ENCODE measurements around the gene MAG. TPM values are rescaled to one million over a fixed set of nuclear protein-coding genes. Genes with fewer than 3 reads are reported as not detected.

MAG gene
- total RNA-seq, 1 experiment from 2014 or later: 13.4 TPM

- Histone ChIP-seq H2AFZ (no peak overlapping the region), H3K4me3 (no peak overlapping the region), H4K20me1 (ENCODE audit: insufficient read depth) (no peaks in the 10 kb centered on the region), H3F3A (ENCODE audit: insufficient read depth, low read depth) (peaks cover 37% of the 10 kb centered on the region), H3K9me2 (ENCODE audit: insufficient read depth) (no peaks in the 10 kb centered on the region), H3K36me3 (ENCODE audit: low read depth) (no peaks in the 10 kb centered on the region), H3K79me2 (ENCODE audit: low read depth) (no peaks in the 10 kb centered on the region), H3K4me1 (replicated peaks; ENCODE audit: insufficient read depth) (no peaks in the 10 kb centered on the region), H3K27ac (no peak overlapping the region), H3K27me3 (ENCODE audit: insufficient read depth, low read depth) (no peaks in the 10 kb centered on the region), H3K9me3 (ENCODE audit: insufficient read depth, low read depth) (no peaks in the 10 kb centered on the region), H3K4me2 (no peak overlapping the region)
- POLR2A ChIA-PET (ENCODE audit: unreplicated experiment): no interaction called here
- intact Hi-C loops (cut with micrococcal nuclease; ENCODE audit: unreplicated experiment): no loop called here
- TF ChIP-seq EZH2 (IDR thresholded peaks at IDR 0.05; ENCODE audit: low read depth) (no peak), CTCF (conservative IDR thresholded peaks at IDR 0.05) (no peak)
- no TSS peak for BruUV-seq (replicated peaks)
- CTCF ChIA-PET: no interaction called here
- no peak for DNase-seq
Observed at GRCh38 chr19:35299523-35300338, 7.8 kb downstream of the MAG start.

- no peak for DNase-seq
- H3K9me3 ChIP-seq (ENCODE audit: insufficient read depth, low read depth): no peaks in the 10 kb centered on the region
- no peak for TF ChIP-seq CTCF (conservative IDR thresholded peaks at IDR 0.05)
- TF ChIP-seq EZH2 (IDR thresholded peaks at IDR 0.05; ENCODE audit: low read depth): no peak
- H3K27me3 ChIP-seq (ENCODE audit: insufficient read depth, low read depth): no peaks in the 10 kb centered on the region
- H3K79me2 ChIP-seq (ENCODE audit: low read depth): no peaks in the 10 kb centered on the region
- no peaks in the 10 kb centered on the region for H4K20me1 ChIP-seq (ENCODE audit: insufficient read depth)
- ChIA-PET CTCF (no interaction called here), POLR2A (ENCODE audit: unreplicated experiment) (no interaction called here)
- H3K9me2 ChIP-seq (ENCODE audit: insufficient read depth): no peaks in the 10 kb centered on the region
- H2AFZ ChIP-seq: no peak overlapping the region
- peaks cover 31% of the 10 kb centered on the region for H3F3A ChIP-seq (ENCODE audit: insufficient read depth, low read depth)
- H3K4me3 ChIP-seq: no peak overlapping the region
- no peaks in the 10 kb centered on the region for H3K36me3 ChIP-seq (ENCODE audit: low read depth)
- no peaks in the 10 kb centered on the region for H3K4me1 ChIP-seq (replicated peaks; ENCODE audit: insufficient read depth)
- BruUV-seq (replicated peaks): no TSS peak
- H3K27ac ChIP-seq: no peak overlapping the region
- H3K4me2 ChIP-seq: no peak overlapping the region
- intact Hi-C loops (cut with micrococcal nuclease; ENCODE audit: unreplicated experiment): no loop called here
Observed at GRCh38 chr19:35300339-35300649, 8.3 kb downstream of the MAG start.

DNA sequence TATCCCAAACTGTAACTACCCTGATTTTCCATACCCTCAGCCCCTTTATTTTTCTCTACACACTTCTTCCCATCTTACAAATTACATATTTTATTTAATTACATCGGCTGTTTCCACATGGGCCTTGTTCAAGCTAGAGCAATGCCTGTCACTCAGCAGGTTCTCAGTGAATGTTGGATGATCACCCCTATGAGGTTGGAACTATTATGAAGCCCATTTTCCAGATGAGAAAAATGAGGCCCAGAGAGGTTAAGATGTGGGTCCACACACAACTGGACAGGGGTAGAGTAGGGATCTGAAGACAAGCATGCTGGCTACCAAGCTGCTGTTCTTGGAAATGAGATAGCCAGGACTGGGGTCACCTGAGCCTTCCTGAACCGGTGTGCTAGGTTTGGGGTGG is 10.0 kb downstream of the MAG start:
- POLR2A ChIA-PET (ENCODE audit: unreplicated experiment): no interaction called here
- H3K9me3 ChIP-seq (ENCODE audit: insufficient read depth, low read depth): no peaks in the 10 kb centered on the region

More for the DNA sequence above, 10.0 kb downstream of the MAG start:
- DNase-seq: no peak
- H3K4me1 ChIP-seq (replicated peaks; ENCODE audit: insufficient read depth): peaks cover 2% of the 10 kb centered on the region
- intact Hi-C loops (cut with micrococcal nuclease; ENCODE audit: unreplicated experiment): no loop called here
- no TSS peak for BruUV-seq (replicated peaks)
- no peak overlapping the region for H3K4me2 ChIP-seq
- no peaks in the 10 kb centered on the region for H4K20me1 ChIP-seq (ENCODE audit: insufficient read depth)
- CTCF ChIA-PET: no interaction called here
- no peaks in the 10 kb centered on the region for H3K79me2 ChIP-seq (ENCODE audit: low read depth)
- H3K27ac ChIP-seq: no peak overlapping the region
- peaks cover 17% of the 10 kb centered on the region for H3F3A ChIP-seq (ENCODE audit: insufficient read depth, low read depth)
- TF ChIP-seq EZH2 (IDR thresholded peaks at IDR 0.05; ENCODE audit: low read depth) (no peak), CTCF (conservative IDR thresholded peaks at IDR 0.05) (no peak)
- H3K27me3 ChIP-seq (ENCODE audit: insufficient read depth, low read depth): no peaks in the 10 kb centered on the region
- no peak overlapping the region for H2AFZ ChIP-seq
- no peak overlapping the region for H3K4me3 ChIP-seq
- H3K36me3 ChIP-seq (ENCODE audit: low read depth): no peaks in the 10 kb centered on the region
- no peaks in the 10 kb centered on the region for H3K9me2 ChIP-seq (ENCODE audit: insufficient read depth)

Measured in PC-9 (cell line).